ENCODE data around the gene PELO.

GRCh38 chr5:52811067-52811749 lies 23.5 kb downstream of the PELO start:
- TF ChIP-seq TCF7L2 (IDR thresholded peaks at IDR 0.05; ENCODE audit: low read depth, low read length), result no peak
- TF ChIP-seq POLR2AphosphoS5 (IDR thresholded peaks at IDR 0.05; ENCODE audit: low read depth, low read length), result no peak
